Thoracic aorta (tissue), 2 donors: Measurements from ENCODE around the gene JAKMIP1. TPM values are rescaled to one million over a fixed set of nuclear protein-coding genes. Genes with fewer than 3 reads are reported as not detected.

Experiments used
- ATAC-seq: fragments of 150-250 bp; one replicate; pipeline ENCODE4 v1.8.0; 2017; ENCODE audit warnings: low read depth; ENCODE audit not compliant: insufficient number of reproducible peaks, low FRiP score
- DNase-seq: peaks from one replicate; pipeline ENCODE4 v3.0.0-alpha.2; 2020; ENCODE audit warnings: low spot score
- H3K27ac ChIP-seq, 2 donors: fragments of 200-600 bp; sonication (generic); 1 replicate in 1 of 2; 2 replicates in 1 of 2; pipeline ENCODE4 v1.5.1; 2016; ENCODE audit warnings: mild to moderate bottlenecking in 2 of 2, moderate library complexity in 2 of 2
- H3K27me3 ChIP-seq: fragments of 200-600 bp; sonication (generic); replicated peaks from 2 replicates; pipeline ENCODE4 v1.6.0; 2016; ENCODE audit warnings: mild to moderate bottlenecking; ENCODE audit not compliant: insufficient read depth
- H3K36me3 ChIP-seq: fragments of 200-600 bp; sonication (generic); one replicate; pipeline ENCODE4 v1.5.1; 2016
- H3K4me1 ChIP-seq, 2 donors: fragments of 200-600 bp; sonication (generic); 1 replicate in 1 of 2; 2 replicates in 1 of 2; pipeline versions ENCODE4 v1.5.1 to v1.6.0; 2016; ENCODE audit warnings: low read depth in 2 of 2, mild to moderate bottlenecking in 1 of 2; ENCODE audit not compliant: control insufficient read depth in 1 of 2
- H3K4me3 ChIP-seq: fragments of 200-600 bp; sonication (generic); 2 replicates; pipeline ENCODE4 v1.5.1; 2016; ENCODE audit warnings: mild to moderate bottlenecking
- H3K9me3 ChIP-seq: fragments of 200-600 bp; sonication (generic); 2 replicates; pipeline ENCODE4 v1.5.1; 2016
- total RNA-seq, 2 donors: library from RNA; depleted of rRNA; stranded (reverse); fragments of >200 nt; gene quantifications; one replicate each; pipeline versions ENCODE4 v1.1.0 to v1.2.3, GENCODE V29; 2016
- TF ChIP-seq, protein P1 (sequence below): fragments of 200-600 bp; sonication (generic); IDR thresholded peaks from one replicate; pipeline ENCODE4 v1.5.1; 2019; ENCODE audit warnings: antibody characterized with exemption

JAKMIP1 gene
- total RNA-seq, result under 1 TPM; 0.28 to 0.81 TPM

DNA sequence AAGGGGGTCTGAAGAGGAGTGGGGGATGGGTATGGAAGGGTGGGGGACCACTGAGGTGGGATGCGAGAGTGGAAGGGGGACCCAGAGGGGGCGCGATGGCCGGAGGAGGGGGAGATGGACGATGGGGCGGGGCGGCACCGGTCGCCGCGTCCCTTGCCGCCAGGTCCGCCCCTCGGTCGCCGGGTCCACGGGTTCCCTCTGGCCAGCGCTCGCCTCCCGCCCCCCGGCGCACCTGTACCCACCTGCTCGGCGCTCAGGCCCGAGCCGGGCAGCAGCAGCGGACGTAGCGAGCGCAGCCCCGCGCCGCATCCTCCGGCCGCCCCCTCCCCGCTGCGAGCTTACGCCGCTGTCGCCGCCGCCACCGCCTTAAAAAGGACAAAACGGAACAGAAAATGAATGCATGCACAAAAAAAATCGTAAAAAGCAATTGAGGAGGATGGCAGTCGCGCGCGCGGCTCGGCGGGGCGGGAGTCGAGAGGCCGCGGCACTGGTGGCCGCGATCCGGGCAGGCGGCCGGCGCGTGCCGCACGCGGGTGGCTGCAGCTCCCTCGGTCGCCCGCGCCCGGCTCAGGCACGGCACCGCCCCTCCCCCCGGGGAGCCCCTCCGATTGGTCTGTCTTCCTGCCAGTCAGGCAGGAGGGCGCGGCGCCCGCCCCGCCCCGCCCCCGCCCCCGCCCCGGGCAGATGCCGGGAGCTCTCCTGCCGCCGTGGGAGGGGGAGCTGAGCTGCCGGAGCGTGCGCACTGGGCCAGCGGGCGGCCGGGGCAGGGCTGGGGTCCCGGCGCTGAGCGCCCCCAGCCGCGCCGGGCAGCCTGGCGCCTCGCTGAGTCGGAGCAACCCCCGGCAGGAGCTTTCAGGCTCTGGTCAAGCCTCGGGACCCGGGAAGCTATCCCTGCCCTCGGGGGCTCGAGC, at the start of gene JAKMIP1:
Gene JAKMIP1, minus strand, starts transcription at position 539 of the 911 bp plus-strand sequence. CDS start 87,699 bp downstream, outside the sequence.
- no peaks in the 10 kb centered on the region for H3K9me3 ChIP-seq
- peak within 1 kb of the TSS; percentile 70 for H3K4me3 ChIP-seq
- peaks cover 0 to 17% of the 10 kb centered on the region in 2 donors for H3K4me1 ChIP-seq
- TF ChIP-seq, protein P1, sequence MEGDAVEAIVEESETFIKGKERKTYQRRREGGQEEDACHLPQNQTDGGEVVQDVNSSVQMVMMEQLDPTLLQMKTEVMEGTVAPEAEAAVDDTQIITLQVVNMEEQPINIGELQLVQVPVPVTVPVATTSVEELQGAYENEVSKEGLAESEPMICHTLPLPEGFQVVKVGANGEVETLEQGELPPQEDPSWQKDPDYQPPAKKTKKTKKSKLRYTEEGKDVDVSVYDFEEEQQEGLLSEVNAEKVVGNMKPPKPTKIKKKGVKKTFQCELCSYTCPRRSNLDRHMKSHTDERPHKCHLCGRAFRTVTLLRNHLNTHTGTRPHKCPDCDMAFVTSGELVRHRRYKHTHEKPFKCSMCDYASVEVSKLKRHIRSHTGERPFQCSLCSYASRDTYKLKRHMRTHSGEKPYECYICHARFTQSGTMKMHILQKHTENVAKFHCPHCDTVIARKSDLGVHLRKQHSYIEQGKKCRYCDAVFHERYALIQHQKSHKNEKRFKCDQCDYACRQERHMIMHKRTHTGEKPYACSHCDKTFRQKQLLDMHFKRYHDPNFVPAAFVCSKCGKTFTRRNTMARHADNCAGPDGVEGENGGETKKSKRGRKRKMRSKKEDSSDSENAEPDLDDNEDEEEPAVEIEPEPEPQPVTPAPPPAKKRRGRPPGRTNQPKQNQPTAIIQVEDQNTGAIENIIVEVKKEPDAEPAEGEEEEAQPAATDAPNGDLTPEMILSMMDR, result no peak
- no peak for ATAC-seq
- no peak within 1 kb of the TSS for H3K27ac ChIP-seq
- H3K36me3 ChIP-seq, result no peaks in the 10 kb centered on the region
- H3K27me3 ChIP-seq, result peaks cover 10% of the 10 kb centered on the region
- no peak for DNase-seq

DNA sequence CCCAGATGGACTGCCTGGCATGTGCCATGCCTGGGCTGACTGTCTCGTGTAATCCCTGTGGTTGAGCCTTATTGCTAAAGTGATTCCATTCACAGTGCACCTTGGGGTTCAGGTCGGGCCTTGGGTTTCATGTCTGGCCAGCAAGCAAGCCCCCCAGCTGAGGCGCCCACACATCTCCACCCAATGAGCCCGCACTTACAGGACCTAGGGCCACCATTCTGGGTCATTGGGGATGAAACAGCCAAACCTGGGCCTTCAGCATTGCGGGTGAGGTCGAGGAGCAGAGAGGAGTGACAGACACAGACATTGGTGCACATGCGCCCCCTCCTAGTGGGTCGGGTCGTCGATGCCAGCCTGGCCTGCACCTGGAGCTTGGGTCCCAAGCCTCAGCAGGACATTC, 48.0 kb upstream of the JAKMIP1 start:
- DNase-seq (no peak), ATAC-seq (no peak)
- H3K36me3 ChIP-seq, result no peaks in the 10 kb centered on the region
- H3K27ac ChIP-seq, result no peak overlapping the region
- TF ChIP-seq, protein P1, result no peak
- H3K4me3 ChIP-seq, result no peak overlapping the region
- H3K4me1 ChIP-seq, result no peaks in the 10 kb centered on the region
- H3K9me3 ChIP-seq, result peaks cover 4% of the 10 kb centered on the region
- H3K27me3 ChIP-seq, result no peaks in the 10 kb centered on the region

DNA sequence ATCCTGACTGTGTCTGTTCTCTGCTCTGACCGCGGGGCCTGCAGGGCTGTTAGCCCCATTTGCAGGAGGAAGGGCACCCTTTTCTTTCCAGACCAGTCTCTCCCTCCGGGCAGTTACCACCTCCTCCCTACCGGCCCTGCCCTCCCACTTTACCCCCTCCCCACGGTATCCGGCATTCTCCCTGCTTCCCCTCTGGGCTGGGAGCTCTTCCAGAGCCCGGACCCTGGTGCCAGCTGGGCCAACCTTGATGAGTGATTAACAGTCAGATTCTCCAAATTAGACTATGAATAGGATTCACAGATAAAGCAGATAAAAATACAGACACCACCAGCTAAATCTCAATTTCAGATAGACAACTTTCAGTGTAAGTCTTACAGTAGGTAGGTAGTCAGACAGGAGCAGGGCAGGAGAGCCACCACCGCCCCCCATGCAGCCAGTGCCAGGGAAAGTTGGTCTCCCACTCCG, 45.9 kb upstream of the JAKMIP1 start:
- Histone ChIP-seq H3K4me1 (no peaks in the 10 kb centered on the region), H3K9me3 (peaks cover 4% of the 10 kb centered on the region), H3K27ac (no peak overlapping the region), H3K27me3 (no peaks in the 10 kb centered on the region), H3K4me3 (no peak overlapping the region), H3K36me3 (no peaks in the 10 kb centered on the region)
- no peak for ATAC-seq
- TF ChIP-seq, protein P1, result no peak
- DNase-seq, result no peak

DNA sequence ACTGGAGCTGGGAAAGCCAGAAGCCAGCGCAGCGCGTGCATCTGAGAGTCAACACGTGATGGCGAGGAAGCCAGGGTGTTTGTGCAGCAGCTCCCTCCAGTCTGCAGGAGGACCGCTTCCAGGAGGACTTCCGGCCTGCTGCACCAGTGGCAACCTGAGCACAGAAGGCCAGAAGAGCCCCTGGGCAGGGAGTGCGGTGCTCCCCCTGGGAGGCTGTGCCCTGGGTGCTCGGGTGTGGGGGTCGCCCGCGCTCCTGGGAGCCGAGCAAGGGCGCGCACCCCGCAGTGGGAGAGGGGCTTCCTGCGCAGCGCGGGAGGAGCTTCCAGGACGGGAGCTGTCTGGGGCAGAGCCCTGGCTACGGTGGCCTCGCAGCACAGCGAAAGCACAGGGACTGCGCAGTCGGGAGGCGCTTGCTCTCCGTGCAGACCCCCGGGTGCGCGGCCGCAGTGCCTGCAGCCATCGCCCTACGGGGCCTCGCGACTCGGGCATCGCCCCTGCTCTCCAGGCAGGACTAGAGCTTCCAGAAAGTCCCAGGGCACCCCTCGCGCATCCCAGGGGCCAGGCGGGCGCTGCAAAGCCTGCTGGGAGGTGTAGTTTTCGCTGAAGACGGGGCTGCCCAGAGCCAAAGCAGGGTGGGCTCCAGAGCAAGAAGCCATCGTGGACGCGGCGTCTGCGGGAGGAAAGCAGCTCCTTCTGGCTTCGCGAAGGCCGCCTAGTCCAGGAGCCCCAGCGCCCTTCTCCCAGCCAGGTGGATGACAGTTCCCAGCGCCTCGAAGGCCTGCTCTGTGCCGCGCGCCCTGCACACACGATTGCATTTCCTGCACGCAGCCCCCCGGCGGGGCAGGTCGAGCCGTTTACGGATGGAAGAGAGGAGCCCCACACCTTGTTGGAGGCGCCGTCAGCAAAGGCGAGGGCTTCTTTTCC, 45.2 kb upstream of the JAKMIP1 start:
- no peak for DNase-seq
- Histone ChIP-seq H3K36me3 (no peaks in the 10 kb centered on the region), H3K27ac (no peak overlapping the region), H3K4me3 (peak overlapping the region; percentile 7), H3K4me1 (no peaks in the 10 kb centered on the region), H3K9me3 (peaks cover 4% of the 10 kb centered on the region), H3K27me3 (no peaks in the 10 kb centered on the region)
- TF ChIP-seq, protein P1, result no peak
- no peak for ATAC-seq
